Measurements from ENCODE around the gene TNK1. TPM values are rescaled to one million over a fixed set of nuclear protein-coding genes. Genes with fewer than 3 reads are reported as not detected.

TNK1 gene
- total and polyA plus RNA-seq, 9 of the 15 experiments (the other 6 are each of a cell fraction or from before 2014, with no cell fraction given), result 0.28 to 5.2 (median 2.1) TPM

DNA sequence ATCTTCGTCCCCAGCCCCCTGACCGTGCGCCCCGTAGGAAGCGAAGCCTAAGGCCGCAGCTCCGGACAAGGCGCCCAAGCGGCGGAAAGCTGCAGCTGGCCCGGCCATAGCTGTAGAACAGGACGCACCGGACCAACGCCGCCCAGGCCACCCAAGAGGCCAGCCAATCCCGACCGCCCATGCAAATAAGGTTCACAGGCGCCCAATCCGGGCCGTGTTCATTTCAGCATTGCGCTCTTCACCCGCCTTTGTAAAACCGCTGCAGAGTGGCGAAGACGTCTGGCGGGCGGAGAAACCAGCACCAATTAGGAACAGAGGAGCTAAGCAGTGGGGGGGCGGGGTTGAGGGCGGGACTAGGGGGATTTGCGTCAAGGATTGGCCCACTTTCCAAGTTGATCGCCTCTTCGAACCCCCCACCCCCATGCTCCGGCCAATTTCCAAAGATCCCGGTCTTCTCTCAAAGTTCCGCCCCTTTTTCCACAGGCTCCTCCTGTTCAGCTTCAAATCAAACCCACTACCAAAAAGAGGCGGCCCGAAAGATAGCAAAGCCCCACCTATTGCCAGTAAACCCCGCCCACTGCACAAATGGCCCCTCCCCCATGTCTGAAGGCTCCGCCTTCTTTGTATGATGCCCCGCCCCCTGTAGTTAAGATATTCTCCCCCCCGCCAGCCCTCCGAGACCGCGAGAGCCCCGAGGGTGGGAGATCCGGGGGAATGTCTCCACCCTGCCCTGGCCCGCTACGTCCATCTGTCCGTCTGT is 23.3 kb downstream of the TNK1 start, which contains the start of gene TMEM256 (continued):
- TF ChIP-seq, protein P1, sequence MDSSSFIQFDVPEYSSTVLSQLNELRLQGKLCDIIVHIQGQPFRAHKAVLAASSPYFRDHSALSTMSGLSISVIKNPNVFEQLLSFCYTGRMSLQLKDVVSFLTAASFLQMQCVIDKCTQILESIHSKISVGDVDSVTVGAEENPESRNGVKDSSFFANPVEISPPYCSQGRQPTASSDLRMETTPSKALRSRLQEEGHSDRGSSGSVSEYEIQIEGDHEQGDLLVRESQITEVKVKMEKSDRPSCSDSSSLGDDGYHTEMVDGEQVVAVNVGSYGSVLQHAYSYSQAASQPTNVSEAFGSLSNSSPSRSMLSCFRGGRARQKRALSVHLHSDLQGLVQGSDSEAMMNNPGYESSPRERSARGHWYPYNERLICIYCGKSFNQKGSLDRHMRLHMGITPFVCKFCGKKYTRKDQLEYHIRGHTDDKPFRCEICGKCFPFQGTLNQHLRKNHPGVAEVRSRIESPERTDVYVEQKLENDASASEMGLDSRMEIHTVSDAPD (CRISPR knock-in tag; IDR thresholded peaks at IDR 0.05), result no peak
- TF ChIP-seq XRCC5 (IDR thresholded peaks at IDR 0.05; ENCODE audit: low read depth, low read length) (no peak), RBBP5 (IDR thresholded peaks at IDR 0.05; ENCODE audit: borderline replicate concordance, insufficient read depth, low read length, poor library complexity, severe bottlenecking) (no peak), ZNF551 (CRISPR knock-in tag; IDR thresholded peaks at IDR 0.05) (no peak), MAFK (IDR thresholded peaks at IDR 0.05; ENCODE audit: low read length) (no peak), NBN (IDR thresholded peaks at IDR 0.05; ENCODE audit: low read depth) (no peak), GTF2E2 (tag; IDR thresholded peaks at IDR 0.05) (no peak), CBFA2T3 (IDR thresholded peaks at IDR 0.05) (no peak), ZSCAN29 (IDR thresholded peaks at IDR 0.05) (no peak), BCLAF1 (IDR thresholded peaks at IDR 0.05; ENCODE audit: borderline replicate concordance in 1 of 2, control insufficient read depth in 1 of 2, low read depth in 2 of 2, low read length in 1 of 2) (no peak), RAD51 (IDR thresholded peaks at IDR 0.05; ENCODE audit: borderline replicate concordance, low read depth) (no peak), ZNF507 (tag; conservative IDR thresholded peaks at IDR 0.05) (no peak), GABPB2 (CRISPR knock-in tag; conservative IDR thresholded peaks at IDR 0.05) (no peak), ZNF584 (CRISPR knock-in tag; IDR thresholded peaks at IDR 0.05; ENCODE audit: low read depth) (no peak)
- TF ChIP-seq, protein P2, sequence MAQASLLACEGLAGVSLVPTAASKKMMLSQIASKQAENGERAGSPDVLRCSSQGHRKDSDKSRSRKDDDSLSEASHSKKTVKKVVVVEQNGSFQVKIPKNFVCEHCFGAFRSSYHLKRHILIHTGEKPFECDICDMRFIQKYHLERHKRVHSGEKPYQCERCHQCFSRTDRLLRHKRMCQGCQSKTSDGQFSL (CRISPR knock-in tag; IDR thresholded peaks at IDR 0.05), result 0 out of 2 replicates have a peak, but pooled peaks have one; percentile 79
- TF ChIP-seq, protein P2 (tag; IDR thresholded peaks at IDR 0.05), result no peak
- TF ChIP-seq, protein P3, sequence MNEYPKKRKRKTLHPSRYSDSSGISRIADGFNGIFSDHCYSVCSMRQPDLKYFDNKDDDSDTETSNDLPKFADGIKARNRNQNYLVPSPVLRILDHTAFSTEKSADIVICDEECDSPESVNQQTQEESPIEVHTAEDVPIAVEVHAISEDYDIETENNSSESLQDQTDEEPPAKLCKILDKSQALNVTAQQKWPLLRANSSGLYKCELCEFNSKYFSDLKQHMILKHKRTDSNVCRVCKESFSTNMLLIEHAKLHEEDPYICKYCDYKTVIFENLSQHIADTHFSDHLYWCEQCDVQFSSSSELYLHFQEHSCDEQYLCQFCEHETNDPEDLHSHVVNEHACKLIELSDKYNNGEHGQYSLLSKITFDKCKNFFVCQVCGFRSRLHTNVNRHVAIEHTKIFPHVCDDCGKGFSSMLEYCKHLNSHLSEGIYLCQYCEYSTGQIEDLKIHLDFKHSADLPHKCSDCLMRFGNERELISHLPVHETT (CRISPR knock-in tag; conservative IDR thresholded peaks at IDR 0.05 in 1 of 2, IDR thresholded peaks at IDR 0.05 in 1 of 2), result peak in 1 of 2 experiments; percentile 46; a peak in 1 of 4 replicates
- TF ChIP-seq, protein P4, sequence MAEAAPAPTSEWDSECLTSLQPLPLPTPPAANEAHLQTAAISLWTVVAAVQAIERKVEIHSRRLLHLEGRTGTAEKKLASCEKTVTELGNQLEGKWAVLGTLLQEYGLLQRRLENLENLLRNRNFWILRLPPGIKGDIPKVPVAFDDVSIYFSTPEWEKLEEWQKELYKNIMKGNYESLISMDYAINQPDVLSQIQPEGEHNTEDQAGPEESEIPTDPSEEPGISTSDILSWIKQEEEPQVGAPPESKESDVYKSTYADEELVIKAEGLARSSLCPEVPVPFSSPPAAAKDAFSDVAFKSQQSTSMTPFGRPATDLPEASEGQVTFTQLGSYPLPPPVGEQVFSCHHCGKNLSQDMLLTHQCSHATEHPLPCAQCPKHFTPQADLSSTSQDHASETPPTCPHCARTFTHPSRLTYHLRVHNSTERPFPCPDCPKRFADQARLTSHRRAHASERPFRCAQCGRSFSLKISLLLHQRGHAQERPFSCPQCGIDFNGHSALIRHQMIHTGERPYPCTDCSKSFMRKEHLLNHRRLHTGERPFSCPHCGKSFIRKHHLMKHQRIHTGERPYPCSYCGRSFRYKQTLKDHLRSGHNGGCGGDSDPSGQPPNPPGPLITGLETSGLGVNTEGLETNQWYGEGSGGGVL (CRISPR knock-in tag; IDR thresholded peaks at IDR 0.05), result no peak
